EH (cell line): Measurements from ENCODE around the gene LEPROT.

Source experiments
- DNase-seq: peaks from one replicate; pipeline ENCODE4 v3.0.0-alpha.2; 2015; ENCODE audit warnings: low read depth

LEPROT gene

DNA sequence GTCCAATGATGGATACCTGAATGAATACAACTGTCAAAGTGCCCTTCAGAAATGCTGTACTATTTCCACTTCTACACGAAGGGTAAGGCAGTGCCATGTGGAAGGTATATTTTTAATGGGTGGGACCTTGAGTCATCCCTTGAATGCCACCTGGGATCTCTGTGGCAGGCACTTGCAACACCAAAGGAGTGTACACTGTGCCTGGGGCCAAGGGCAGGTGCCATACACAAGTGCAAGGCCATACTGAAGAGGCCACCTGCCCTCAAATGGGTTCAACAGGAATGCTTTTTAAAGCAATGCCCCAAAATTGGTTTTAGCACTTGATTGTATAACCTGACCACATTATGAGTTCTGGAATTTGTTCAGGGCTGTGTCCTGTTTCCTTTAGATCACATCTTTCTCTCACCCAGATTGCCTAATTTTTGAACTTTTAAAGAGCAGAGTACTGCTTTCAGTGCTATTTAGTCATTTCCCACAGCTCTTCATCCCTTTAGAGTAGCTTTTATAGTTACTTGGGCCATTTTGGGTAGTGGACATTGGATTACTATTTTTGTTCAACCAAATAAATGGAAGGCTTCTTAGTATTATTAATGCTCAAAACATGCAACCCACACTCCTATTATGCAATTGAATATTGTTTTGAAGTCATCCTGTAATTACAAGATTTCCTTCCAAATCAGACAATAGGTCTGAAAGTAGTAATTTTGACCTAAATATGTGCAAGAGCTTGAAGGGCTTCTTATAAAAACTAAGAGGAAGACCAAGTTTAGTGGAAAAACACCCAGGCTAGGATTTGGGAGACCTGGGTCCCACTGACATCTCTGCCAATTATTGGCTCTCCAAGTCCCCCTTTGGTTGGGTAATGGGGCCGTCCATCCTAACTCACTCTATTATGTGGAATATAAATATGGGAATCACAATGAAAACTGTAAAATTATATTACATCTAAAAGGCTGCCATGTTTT lies 57.2 kb downstream of the LEPROT start:
- peak; percentile 58 for DNase-seq

DNA sequence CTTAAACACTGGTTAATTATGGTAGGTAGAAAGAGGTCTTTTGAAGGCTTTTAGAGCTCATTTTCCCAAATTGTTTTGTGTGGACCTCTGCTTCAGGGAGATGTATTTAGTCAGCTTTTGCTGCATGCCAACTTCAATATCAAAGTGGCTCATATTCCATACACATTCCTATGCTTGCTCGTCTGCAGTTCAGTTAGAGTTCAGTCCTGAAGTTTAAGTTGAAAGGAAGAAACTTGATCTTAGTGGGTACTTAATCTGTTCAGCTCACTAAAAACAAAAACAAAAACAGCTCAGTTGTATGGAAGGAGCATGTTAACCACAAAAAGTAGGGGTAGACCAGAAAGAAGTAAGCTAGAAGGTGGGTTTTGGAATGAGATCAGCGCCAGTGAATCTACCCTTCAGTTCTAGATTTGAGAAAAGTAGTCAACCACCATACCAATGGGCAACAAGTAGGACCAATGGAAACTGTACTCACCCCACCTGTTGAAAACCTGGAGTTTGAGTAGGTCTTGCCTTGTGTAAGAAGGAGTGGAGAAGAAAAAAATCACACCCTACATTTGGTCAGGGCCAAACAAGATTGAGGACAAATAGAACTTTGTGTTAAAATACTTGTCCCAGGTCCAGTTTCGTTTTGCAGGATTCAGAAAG lies 58.0 kb downstream of the LEPROT start:
- peak; percentile 48 for DNase-seq

DNA sequence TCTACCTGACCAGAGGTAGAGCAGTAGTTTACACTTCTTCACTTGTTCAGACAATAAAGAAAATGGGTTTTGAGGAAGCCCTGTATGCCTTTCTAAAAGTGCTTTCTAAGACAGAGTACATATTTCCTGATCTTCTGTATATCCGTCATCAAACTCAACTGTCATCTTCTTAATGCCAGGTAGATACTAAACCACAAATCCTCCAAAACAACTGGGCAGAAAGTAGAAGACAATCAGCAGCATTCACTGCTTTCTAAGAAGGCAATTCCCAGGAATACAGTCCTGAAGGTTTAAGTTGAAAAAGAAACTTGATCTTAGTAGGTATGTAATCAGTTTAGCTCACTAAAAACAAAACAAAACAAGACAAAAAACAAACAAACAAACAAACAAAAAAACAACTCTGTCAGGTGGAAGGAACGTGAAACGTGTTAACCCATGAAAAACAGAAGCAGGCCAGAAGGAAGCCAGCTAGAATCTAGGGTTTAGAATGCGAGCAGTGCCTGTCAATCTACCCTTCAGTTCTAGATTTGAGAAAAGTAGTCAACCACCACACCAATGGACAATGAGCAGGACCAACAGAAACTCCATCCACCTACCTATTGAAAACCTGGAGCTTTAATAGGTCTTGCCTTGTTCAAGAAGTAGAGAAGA lies 59.2 kb downstream of the LEPROT start:
- no peak for DNase-seq

DNA sequence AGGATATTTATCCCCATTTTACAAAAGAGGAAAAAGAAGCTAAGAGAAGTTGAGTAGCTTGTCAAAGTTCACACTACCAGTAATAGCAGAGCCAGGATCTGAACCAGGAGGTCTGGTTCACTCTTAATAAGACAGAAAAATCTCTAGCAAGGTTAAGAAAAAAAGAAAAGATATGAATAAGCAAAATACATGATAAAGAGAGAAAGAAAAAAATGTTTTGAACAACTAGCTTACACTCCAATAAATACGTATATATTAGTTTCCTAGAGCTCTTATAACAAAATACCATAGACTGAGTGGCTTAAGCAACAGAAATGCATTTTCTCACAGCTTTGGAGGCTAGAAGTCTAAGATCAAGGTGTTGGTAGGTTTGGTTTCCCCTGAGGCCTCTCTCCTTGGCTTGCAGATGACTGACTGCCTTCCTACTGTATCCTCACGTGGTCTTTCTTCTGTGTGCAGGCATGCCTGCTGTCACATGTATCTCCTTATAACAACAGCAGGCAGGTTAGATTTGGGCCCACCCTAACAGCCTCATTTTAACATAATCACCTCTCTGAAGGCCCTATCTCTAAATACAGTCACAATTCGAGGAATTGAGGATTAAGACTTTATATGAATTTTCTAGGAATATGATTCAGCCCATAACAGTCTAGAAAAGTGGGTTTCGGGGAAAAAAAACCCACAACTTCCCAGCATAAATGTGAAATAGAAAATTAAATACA lies 60.4 kb downstream of the LEPROT start:
- no peak for DNase-seq

DNA sequence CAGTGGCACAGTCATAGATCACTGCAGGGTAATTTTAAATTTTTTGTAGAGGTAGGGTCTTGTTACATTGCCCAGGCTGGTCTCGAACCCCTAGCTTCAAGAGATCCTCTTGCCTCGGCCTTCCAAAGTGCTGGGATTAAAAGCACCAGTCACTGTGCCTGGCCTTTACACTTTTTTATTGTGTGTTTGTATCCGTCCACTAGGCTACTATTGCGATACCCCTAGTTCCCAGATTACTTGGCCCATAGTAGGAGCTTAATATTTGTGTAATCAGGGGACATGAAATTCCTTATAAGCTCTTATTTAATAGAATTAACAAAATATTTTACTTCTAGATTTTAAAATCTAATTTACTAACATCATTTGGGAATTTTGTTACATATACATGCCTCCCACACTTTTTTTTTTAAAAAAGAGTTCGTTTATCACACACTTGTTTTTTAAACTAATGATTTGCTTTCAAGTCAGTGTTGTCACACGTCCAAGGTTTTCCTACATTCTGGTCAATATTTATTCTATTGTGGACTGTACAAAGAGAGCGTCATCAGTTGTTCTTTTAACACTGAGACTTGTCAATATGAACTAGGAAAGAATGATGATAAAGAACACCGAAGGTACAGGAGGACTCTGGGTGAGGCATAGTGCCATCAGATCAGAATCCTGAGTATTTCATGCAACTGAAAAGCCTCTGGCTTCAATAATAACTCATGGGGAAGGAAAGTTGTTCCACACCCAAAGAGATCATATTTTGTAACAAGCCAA lies 63.7 kb downstream of the LEPROT start:
- no peak for DNase-seq
